ENCODE measurements around the gene SAG.
"Not testable (repeated sequence)": the region's sequence is repeated elsewhere in the genome, so short reads cannot be mapped to it uniquely, and the experiment has no call there.

SAG gene

GRCh38 chr2:233336091-233336490 lies 28.5 kb downstream of the SAG start:
- DNase-seq, result not testable (repeated sequence)

- DNase-seq, result no peak
These were observed 28.9 kb downstream of the SAG start for GRCh38 chr2:233336541-233336940.

GRCh38 chr2:233338046-233338445 lies 30.4 kb downstream of the SAG start:
- DNase-seq, result no peak

GRCh38 chr2:233338812-233339368 lies 31.3 kb downstream of the SAG start:
- DNase-seq, result no peak

DNA sequence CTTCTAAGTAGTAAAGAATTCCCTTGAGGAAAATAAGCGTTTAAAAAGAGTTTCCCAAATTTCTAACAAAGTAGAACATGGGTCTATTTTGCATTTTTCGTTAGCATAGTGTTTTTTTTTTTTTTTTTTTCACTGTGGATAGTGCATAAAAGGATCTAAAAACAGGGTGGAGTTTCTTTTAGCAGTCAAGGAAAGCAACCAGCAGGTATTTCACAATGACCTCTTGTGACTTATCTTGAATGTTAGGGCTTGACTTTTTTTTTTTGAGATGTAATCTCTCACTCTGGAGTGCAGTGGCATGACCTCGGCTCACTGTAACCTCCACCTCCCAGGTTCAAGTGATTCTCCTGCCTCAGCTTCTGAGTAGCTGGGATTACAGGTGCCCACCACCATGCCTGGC lies 31.8 kb downstream of the SAG start:
- DNase-seq, result no peak

DNA sequence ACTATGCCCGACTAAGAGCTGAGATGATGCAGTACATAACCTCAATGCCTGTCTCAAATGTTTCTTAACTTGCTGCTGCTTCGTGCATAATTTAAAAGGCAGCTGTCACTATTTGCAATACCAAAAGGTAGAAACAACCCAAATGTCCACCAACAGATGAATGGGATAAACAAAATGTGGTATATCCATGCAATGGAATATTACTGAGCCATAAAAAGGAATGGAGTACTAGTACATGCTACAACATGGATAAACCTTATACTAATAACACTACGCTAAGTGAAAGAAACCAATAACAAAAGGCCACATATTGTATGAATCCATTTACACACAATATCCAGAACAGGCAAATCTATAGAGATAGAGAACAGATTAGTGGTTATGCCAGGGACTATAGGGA lies 33.7 kb downstream of the SAG start:
- DNase-seq, result no peak

DNA sequence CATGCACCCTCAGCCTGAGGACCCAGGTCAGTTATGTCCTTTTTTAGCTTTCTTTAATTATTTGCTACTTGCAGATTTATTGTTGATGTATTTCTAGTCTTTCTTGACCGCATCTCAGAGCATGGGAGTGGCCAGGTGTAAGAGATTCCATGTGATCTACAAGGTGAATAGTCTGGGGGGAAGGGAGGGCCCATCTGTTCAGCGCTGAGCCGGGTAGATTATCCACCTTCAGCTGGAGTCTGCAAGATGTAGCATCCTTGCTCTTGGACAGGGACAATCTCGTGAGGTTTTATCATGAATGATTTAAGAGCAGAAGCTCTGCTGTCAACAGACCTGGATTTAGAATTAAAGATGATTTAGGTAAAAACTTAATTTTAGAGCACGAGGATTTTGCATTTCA lies 34.7 kb downstream of the SAG start:
- DNase-seq, result no peak

DNA sequence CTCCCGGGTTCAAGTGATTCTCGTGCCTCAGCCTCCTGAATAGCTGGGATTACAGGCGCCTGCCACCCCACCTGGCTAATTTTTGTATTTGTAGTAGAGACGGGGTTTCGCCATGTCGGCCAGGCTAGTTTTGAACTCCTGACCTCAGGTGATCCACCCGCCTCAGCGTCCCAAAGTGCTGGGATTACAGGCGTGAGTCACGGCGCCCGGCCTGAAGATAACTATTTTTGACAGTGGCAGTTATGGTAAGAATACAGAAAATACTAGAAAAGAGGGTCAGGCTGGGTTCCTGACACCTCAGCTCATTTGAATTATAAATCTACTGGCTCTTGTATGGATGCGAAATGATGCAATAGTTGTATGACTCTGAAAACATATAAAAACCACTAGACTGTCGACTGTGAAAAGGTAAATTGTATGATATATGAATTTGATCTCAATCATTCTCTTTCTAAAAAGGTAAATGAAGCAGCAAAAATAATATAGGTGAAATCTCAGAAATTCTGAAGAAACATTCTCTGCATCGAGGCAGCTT lies 35.6 kb downstream of the SAG start:
- DNase-seq, result no peak

DNA sequence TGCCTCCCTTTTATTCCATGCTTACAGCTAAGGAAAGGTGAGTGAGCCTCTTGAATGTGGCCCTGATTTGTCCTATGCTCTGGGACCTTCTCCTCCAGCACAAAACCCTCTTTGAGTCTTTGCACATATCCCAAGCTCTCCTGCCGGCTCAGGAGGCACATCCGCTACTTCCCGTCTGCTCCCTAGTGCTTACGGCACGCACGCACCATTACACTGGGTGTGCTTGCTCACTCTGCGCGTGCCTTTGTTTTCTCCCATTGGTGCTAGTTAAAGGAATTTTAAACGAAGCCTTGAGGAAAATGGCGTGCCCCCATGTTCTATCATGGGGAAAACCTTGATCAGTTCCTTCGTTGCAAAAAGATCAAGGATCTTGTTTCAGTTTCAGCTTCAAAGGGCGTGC lies 38.8 kb downstream of the SAG start:
- DNase-seq, result no peak

GRCh38 chr2:233346930-233347329 lies 39.3 kb downstream of the SAG start:
- DNase-seq, result no peak

DNA sequence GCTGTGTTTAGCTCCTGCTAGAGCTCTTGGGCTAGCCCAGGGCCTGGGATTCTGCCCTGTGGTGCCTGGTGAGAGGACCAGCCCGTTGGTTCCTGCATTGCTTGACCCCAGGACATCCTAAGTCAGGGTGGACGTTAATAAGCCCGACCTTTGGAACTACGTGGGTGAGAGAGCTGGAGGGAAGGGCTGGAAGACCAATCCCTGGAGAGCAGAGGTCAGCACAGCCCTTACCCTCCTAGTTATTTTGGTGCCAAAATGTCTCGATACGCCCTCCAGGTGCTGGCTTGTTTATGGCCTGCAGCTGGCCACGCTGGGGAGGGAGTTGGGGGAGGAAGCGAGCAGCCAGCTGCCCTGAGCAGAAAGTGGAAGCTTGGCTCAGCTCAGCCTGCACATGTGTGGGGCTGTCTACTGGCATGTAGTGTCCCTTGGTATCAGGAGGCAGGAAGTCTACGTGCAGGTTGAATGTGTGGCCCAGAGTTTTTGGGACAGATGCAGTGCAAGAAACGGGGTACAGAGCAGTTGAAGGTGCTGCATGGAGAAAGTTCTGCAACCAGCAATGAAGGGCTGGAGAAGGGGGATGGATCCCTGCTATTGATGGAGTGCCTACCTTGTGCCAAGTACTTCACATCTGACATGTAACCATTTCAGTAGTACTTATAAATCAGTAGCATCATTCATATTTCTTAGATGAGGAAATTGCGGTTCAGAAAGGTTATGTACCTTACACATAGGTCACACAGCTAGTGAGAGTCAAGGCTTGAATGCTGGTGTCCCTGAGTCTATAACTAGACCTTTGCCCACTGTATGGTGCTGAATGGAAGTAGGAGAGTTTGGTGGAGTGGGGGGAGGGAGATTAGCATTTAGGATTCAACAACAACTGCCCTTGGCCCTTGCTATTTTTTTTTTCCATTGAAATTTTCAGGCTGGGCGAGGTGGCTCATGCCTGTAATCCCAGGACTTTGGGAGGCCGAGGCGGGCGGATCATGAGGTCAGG lies 41.7 kb downstream of the SAG start:
- DNase-seq, result no peak

DNA sequence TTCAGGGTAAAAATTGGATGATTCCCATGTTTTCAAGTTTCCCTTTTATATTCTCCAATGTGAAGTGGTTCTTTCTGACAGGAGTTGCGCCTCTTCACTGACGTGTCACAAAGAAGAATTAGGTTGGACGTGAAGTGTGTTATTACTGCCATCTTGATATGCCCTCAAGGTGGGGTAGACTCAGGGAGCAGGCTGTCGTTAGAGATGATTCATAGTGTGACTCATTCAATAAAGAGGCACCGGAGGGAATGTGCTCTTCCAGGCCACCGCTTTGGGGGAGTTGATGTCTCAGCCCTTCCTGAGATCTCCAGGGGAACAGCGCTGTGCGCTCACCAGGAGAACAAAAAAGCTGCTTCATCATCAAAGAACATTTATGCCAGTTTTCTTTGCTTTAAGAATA lies 43.1 kb downstream of the SAG start:
- peak; percentile 13 for DNase-seq

DNA sequence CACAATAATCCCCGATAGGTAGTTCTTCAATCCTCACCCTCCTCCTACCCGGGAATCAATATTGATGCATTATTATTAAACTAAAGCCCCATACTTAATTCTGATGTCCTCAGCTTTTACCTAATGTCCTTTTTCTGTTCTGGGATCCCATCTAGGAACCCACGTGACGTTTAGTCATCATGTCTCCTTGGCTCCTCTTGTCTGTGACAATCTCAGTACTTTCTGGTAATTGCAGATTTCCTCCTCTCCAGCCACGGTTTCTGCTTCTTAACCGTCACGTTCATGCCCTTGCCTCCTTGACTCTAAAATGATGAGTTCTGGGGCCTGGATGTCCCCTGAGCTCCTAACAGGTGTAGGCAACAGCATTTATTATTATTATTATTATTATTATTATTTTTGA lies 43.8 kb downstream of the SAG start:
- DNase-seq, result no peak

- no peak for DNase-seq
These were observed 44.7 kb downstream of the SAG start for GRCh38 chr2:233352141-233352842.

- no peak for DNase-seq
These were observed 45.6 kb downstream of the SAG start for GRCh38 chr2:233353101-233353768.

DNA sequence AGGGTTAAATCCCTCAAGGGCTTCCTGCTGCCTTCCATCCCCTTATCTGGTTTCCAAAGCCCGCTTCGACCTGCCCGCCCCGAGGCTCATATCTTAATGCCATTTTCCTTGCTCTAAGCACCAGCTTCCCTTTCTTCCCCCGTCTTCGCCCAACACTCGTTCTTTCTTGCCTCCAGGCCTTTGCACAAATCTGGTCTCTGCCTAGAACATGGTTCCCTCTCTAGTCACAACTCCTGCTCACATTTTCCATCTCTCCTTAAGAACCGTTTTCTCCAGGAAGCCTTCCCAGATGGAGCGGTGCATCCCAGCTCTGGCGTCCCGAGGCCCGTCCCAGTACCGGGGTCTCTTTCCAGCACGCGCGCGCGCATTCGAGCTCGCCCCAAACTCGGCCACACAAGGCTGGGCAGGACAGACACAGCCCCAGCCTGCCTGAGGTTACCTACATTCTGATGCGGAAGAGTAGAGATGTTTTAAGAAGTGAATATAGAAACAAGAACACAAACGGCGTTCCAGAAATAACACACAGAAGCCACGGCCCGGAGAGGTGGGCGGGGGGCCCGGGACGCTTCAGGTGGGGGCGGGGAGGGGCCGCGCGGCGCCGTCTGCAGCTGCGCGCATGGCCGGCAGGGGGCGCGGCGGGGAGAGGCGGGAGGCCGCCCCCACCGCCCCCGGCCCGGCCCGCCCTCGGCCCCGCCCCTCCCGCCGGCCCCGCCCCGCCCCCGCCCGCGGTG lies 46.3 kb downstream of the SAG start, which contains the start of gene DGKD:
Gene DGKD (plus strand): TSS at position 726 of the 731 bp plus-strand sequence. CDS start 25 bp downstream, outside the sequence.
- DNase-seq, result peak; percentile 71

DNA sequence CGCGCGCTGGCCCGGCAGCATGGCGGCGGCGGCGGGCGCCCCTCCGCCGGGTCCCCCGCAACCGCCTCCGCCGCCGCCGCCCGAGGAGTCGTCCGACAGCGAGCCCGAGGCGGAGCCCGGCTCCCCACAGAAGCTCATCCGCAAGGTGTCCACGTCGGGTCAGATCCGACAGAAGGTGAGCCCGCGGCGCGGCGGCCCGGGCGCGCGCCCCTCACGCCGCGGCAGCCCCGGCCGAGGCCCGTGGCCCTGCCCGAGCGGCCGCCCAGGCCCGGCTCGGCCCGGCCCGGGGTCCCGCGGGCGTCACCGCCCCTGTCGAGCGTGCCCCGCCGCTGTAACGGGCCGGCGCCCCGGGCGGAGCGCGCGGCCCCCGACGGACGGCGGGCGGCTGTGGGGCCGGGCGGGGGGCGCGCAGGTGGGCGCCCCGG lies 46.9 kb downstream of the SAG start:
- no peak for DNase-seq

DNA sequence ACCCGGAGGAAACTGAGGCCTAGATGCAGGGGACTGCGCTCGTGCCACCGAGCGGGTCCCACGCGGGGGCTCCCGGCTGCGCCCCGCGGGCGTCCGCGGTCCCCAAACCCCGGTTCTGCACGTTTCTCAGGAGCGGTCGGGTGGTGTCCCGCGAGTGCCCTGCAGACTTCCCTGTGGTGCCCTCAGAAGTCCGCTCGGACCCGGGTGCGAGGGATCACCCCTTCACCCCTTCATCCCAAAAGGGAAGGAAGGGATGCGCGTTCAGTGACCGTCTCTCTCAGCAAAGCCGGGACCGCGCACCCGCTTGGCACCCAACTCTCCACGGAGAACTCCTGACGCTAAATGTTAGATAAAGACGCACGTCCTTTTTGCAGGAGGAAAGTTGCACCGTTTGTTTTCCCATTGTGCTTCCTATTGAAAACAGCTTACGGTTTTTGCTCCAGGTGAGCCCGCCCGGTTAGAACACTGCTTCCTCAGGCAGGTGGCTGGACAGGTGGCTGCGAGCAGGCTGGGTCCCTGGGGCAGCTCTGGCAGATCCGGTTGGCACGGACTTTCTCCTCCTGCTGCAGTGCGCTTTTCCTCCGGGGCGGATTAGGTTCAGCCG lies 47.5 kb downstream of the SAG start:
- DNase-seq, result no peak

DNA sequence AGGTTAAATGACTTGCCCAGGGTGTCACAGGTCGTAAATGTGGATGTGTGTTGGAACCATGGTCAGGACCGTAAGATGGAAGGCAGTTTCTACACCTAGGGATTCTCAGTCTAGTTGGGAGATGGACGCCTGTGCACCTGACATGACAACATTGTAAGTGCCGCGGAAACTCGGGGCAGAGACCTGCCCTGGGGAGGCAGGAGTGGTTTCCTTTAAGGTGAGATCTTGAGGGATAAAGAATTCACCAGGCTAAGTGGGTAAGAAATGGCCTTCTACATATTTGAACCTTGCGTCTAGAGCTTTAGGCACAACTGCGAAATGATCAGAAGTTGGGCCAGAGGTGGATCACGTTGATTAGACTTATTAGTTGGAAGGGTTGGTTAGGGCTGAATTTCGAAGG lies 48.3 kb downstream of the SAG start:
- DNase-seq, result no peak

- no peak for DNase-seq
These were observed 49.1 kb downstream of the SAG start for GRCh38 chr2:233356546-233357308.

DNA sequence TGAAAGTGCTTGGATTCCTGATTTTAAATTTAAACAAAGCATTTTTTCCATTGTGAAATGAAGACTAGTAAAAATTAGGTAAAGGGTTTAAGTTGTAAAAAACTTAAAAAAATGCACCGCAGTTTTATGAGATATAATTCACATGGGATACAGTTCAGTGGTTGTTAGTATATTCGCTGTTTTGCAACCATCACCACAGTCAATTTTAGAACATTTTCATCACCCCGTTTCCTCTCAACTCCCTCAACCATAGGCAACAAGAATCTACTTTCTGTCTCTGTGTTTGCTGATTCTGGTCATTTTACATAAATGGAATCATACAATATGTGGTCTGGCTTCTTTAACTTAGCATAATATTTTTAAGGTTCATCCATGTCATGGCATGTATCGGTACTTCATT lies 50.7 kb downstream of the SAG start:
- DNase-seq, result no peak
